Thoracic aorta (tissue), 2 donors: ENCODE results near the gene SLC7A7. TPM values are rescaled to one million over a fixed set of nuclear protein-coding genes. Genes with fewer than 3 reads are reported as not detected.
"Not testable (repeated sequence)": the region's sequence is repeated elsewhere in the genome, so short reads cannot be mapped to it uniquely, and the experiment has no call there.

ENCODE experiments used
- ATAC-seq: fragments of 150-250 bp; one replicate; pipeline ENCODE4 v1.8.0; 2017; ENCODE audit warnings: low read depth; ENCODE audit not compliant: insufficient number of reproducible peaks, low FRiP score
- DNase-seq: peaks from one replicate; pipeline ENCODE4 v3.0.0-alpha.2; 2020; ENCODE audit warnings: low spot score
- H3K27ac ChIP-seq, 2 donors: fragments of 200-600 bp; sonication (generic); 1 replicate in 1 of 2; 2 replicates in 1 of 2; pipeline ENCODE4 v1.5.1; 2016; ENCODE audit warnings: mild to moderate bottlenecking in 2 of 2, moderate library complexity in 2 of 2
- H3K27me3 ChIP-seq: fragments of 200-600 bp; sonication (generic); replicated peaks from 2 replicates; pipeline ENCODE4 v1.6.0; 2016; ENCODE audit warnings: mild to moderate bottlenecking; ENCODE audit not compliant: insufficient read depth
- H3K36me3 ChIP-seq: fragments of 200-600 bp; sonication (generic); one replicate; pipeline ENCODE4 v1.5.1; 2016
- H3K4me1 ChIP-seq, 2 donors: fragments of 200-600 bp; sonication (generic); 1 replicate in 1 of 2; 2 replicates in 1 of 2; pipeline versions ENCODE4 v1.5.1 to v1.6.0; 2016; ENCODE audit warnings: low read depth in 2 of 2, mild to moderate bottlenecking in 1 of 2; ENCODE audit not compliant: control insufficient read depth in 1 of 2
- H3K4me3 ChIP-seq: fragments of 200-600 bp; sonication (generic); 2 replicates; pipeline ENCODE4 v1.5.1; 2016; ENCODE audit warnings: mild to moderate bottlenecking
- H3K9me3 ChIP-seq: fragments of 200-600 bp; sonication (generic); 2 replicates; pipeline ENCODE4 v1.5.1; 2016
- total RNA-seq, 2 donors: library from RNA; depleted of rRNA; stranded (reverse); fragments of >200 nt; gene quantifications; one replicate each; pipeline versions ENCODE4 v1.1.0 to v1.2.3, GENCODE V29; 2016
- TF ChIP-seq, protein P1 (sequence below): fragments of 200-600 bp; sonication (generic); IDR thresholded peaks from one replicate; pipeline ENCODE4 v1.5.1; 2019; ENCODE audit warnings: antibody characterized with exemption

SLC7A7 gene
- total RNA-seq, 2 donors from 2014 or later: 34.4 to 38.5 TPM

- no peak overlapping the region for H3K4me3 ChIP-seq
Measured at GRCh38 chr14:22794551-22794951, 20.7 kb downstream of the SLC7A7 start.

DNA sequence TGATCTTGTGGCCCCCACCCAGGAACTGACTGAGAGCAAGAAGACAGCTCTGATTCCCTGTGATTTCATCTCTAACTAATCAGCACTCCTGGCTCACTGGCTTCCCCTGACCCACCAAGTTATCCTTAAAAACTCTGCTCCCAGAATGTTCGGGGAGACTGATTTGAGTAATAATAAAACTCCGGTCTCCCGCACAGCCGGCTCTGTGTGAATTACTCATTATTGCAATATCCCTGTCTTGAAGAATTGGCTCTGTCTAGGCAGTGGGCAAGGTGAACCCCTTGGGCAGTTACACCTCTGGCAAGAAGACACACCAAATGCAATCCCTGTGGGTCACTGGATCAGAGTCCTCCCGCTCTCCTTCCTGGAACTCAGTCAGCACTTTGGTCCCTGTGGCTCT lies 21.3 kb downstream of the SLC7A7 start:
- H3K27me3 ChIP-seq: no peaks in the 10 kb centered on the region
- no peak overlapping the region for H3K27ac ChIP-seq
- no peaks in the 10 kb centered on the region for H3K9me3 ChIP-seq
- TF ChIP-seq, protein P1, sequence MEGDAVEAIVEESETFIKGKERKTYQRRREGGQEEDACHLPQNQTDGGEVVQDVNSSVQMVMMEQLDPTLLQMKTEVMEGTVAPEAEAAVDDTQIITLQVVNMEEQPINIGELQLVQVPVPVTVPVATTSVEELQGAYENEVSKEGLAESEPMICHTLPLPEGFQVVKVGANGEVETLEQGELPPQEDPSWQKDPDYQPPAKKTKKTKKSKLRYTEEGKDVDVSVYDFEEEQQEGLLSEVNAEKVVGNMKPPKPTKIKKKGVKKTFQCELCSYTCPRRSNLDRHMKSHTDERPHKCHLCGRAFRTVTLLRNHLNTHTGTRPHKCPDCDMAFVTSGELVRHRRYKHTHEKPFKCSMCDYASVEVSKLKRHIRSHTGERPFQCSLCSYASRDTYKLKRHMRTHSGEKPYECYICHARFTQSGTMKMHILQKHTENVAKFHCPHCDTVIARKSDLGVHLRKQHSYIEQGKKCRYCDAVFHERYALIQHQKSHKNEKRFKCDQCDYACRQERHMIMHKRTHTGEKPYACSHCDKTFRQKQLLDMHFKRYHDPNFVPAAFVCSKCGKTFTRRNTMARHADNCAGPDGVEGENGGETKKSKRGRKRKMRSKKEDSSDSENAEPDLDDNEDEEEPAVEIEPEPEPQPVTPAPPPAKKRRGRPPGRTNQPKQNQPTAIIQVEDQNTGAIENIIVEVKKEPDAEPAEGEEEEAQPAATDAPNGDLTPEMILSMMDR: no peak
- ATAC-seq (no peak), DNase-seq (no peak)
- H3K4me1 ChIP-seq: no peaks in the 10 kb centered on the region
- H3K4me3 ChIP-seq: no peak overlapping the region
- no peaks in the 10 kb centered on the region for H3K36me3 ChIP-seq

More at GRCh38 chr14:22794551-22794951, 20.7 kb downstream of the SLC7A7 start:
- Histone ChIP-seq H3K27ac (no peak overlapping the region), H3K36me3 (no peaks in the 10 kb centered on the region), H3K9me3 (no peaks in the 10 kb centered on the region), H3K4me1 (no peaks in the 10 kb centered on the region), H3K27me3 (no peaks in the 10 kb centered on the region)
- DNase-seq (no peak), ATAC-seq (no peak)
- TF ChIP-seq, protein P1: no peak

GRCh38 chr14:22793550-22793949 lies 21.7 kb downstream of the SLC7A7 start:
- not testable (repeated sequence) for H3K27ac ChIP-seq, H3K36me3 ChIP-seq, H3K9me3 ChIP-seq, H3K4me3 ChIP-seq, ATAC-seq, H3K27me3 ChIP-seq, DNase-seq, H3K4me1 ChIP-seq

GRCh38 chr14:22792158-22792557 lies 23.1 kb downstream of the SLC7A7 start:
- Histone ChIP-seq H3K9me3 (no peaks in the 10 kb centered on the region), H3K36me3 (no peaks in the 10 kb centered on the region), H3K4me3 (no peak overlapping the region), H3K27me3 (no peaks in the 10 kb centered on the region), H3K4me1 (no peaks in the 10 kb centered on the region), H3K27ac (no peak overlapping the region)
- no peak for DNase-seq
- TF ChIP-seq, protein P1: no peak
- ATAC-seq: no peak

DNA sequence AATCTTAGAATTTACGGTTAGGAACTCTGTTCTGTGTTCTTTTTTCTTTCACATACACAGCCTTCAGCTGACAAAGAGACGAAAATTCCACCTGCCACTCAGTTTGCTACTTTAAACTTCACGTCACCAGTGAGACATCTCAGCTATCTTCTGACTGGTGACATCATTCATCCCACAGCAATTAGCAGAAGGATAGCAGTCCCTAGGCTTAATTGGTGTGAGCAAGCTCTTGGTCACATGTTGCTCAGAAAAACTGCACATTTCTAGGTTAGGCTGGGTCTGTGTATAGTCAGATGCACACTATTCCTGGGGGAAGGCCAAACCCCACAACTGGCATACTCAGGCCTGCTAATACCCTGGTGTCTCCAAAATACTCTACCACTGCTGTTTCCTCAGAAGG lies 23.9 kb downstream of the SLC7A7 start:
- DNase-seq: no peak
- H3K27ac ChIP-seq: no peak overlapping the region
- ATAC-seq: no peak
- H3K36me3 ChIP-seq: no peaks in the 10 kb centered on the region
- H3K9me3 ChIP-seq: no peaks in the 10 kb centered on the region
- H3K4me3 ChIP-seq: no peak overlapping the region
- no peaks in the 10 kb centered on the region for H3K4me1 ChIP-seq
- TF ChIP-seq, protein P1: no peak
- H3K27me3 ChIP-seq: no peaks in the 10 kb centered on the region

GRCh38 chr14:22786685-22787084 lies 28.6 kb downstream of the SLC7A7 start:
- no peaks in the 10 kb centered on the region for H3K27me3 ChIP-seq
- H3K9me3 ChIP-seq: no peaks in the 10 kb centered on the region
- TF ChIP-seq, protein P1: no peak
- H3K27ac ChIP-seq: no peak overlapping the region
- no peaks in the 10 kb centered on the region for H3K4me1 ChIP-seq
- ATAC-seq (no peak), DNase-seq (no peak)
- H3K4me3 ChIP-seq: no peak overlapping the region
- no peaks in the 10 kb centered on the region for H3K36me3 ChIP-seq
